ENCODE data around the gene ATP2C2. TPM values are rescaled to one million over a fixed set of nuclear protein-coding genes. Genes with fewer than 3 reads are reported as not detected.
"Not testable (repeated sequence)": the region's sequence is repeated elsewhere in the genome, so short reads cannot be mapped to it uniquely, and the experiment has no call there.

The ATP2C2 gene
- total RNA-seq, 4 donors from 2014 or later, result 12.9 to 26.9 (median 18.6) TPM

DNA sequence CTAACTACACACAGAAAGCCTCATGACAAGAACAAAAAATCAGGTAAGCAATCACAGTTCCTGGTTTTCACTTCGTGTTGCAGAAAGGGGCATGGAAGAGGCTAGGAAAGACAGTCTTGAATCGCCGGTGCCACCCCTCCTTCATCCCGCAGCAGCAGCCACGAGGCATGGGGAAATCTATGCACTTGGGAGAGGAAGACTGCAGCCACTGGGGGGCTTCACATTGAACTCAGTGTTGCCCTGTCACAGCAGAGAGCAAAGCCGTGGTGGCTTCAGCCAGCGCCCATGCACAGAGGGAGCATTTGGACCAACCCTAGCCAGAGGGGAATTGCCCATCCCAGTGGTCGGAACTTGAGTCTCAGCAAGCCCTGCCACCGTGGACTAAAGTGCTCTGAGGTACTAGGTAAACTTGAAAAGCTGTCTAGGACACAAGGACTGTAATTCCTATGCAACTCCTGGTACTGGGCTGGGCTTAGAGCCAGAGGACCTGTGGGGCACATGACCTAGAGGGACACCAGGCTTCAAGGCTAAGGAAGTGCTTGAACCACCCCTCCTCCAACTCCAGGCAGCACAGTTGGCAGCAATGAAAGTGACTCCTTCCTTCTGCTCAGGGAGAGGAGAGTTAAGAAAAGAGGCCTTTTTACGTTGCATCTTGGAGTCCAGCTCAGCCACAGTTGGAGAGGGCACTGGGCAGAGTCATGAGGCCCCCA is 35.2 kb upstream of the ATP2C2 start:
- Histone ChIP-seq H3K27me3 (no peaks in the 10 kb centered on the region), H3K27ac (no peak overlapping the region), H3K36me3 (no peaks in the 10 kb centered on the region), H3K4me1 (peaks cover 0 to 5% of the 10 kb centered on the region in 2 donors), H3K9me3 (no peaks in the 10 kb centered on the region), H3K4me3 (replicated peaks in 1 of 3) (no peak overlapping the region)
- TF ChIP-seq POLR2A (IDR thresholded peaks at IDR 0.05), result no peak
- TF ChIP-seq, protein P1, sequence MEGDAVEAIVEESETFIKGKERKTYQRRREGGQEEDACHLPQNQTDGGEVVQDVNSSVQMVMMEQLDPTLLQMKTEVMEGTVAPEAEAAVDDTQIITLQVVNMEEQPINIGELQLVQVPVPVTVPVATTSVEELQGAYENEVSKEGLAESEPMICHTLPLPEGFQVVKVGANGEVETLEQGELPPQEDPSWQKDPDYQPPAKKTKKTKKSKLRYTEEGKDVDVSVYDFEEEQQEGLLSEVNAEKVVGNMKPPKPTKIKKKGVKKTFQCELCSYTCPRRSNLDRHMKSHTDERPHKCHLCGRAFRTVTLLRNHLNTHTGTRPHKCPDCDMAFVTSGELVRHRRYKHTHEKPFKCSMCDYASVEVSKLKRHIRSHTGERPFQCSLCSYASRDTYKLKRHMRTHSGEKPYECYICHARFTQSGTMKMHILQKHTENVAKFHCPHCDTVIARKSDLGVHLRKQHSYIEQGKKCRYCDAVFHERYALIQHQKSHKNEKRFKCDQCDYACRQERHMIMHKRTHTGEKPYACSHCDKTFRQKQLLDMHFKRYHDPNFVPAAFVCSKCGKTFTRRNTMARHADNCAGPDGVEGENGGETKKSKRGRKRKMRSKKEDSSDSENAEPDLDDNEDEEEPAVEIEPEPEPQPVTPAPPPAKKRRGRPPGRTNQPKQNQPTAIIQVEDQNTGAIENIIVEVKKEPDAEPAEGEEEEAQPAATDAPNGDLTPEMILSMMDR (IDR thresholded peaks at IDR 0.05), result peak in 1 of 6 experiments; percentile 4
- 34 to 49% methylated on average over 10 of the region's 10 CpGs for WGBS, 2 donors
- intact Hi-C loops (cut with DNase I), result no loop called here
- DNase-seq, result peak; percentile 86 to 87

DNA sequence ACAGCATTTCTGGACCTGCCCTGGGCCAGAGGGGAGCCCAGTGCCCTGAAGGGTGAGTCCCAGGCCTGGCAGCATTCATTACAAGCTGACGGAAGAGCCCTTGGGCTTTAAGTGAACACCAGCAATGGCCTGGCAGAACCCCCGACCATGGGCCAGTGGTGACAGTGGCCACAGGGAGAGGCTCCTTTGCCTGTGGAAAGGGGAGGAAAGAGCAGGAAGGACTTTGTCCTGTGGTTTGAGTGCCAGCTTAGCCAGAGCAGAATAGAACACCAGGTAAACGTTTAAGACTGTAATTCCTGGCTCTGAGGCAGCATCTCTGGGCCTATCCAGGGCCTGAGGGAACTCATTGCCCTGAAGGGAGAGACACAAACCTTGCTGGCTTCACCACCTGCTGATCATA is 34.3 kb upstream of the ATP2C2 start:
- no peak for TF ChIP-seq POLR2A (IDR thresholded peaks at IDR 0.05)
- TF ChIP-seq, protein P1 (IDR thresholded peaks at IDR 0.05), result no peak
- WGBS, 2 donors, result 91 to 100% methylated on average over 3 of the region's 3 CpGs
- H3K27ac ChIP-seq, result no peak overlapping the region

DNA sequence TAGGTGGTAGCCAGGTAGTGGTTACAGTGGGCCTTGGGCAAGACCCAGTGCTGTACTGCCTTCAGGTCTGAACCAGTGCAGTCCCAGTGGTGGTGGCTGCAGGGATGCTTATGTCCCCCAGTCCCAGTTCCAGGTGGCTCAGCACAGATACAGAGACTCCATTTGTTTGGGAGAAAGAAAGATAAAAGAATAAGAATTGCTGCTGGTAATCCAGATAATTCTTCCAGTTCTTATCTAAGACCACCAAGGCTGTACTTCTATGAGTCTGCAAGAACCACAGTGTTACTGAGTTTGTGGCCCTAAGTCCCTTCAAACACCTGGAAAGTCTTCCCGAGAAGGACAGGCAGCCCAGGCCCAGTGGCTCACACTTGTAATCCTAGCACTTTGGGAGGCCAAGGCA is 33.9 kb upstream of the ATP2C2 start:
- WGBS, 2 donors, result 80 to 86% methylated on average over 1 of the region's 1 CpG
- Histone ChIP-seq H3K4me1 (peaks cover 0 to 5% of the 10 kb centered on the region in 2 donors), H3K36me3 (no peaks in the 10 kb centered on the region), H3K27ac (no peak overlapping the region), H3K9me3 (no peaks in the 10 kb centered on the region), H3K27me3 (no peaks in the 10 kb centered on the region), H3K4me3 (replicated peaks in 1 of 3) (no peak overlapping the region)
- TF ChIP-seq, protein P1 (IDR thresholded peaks at IDR 0.05), result no peak
- TF ChIP-seq POLR2A (IDR thresholded peaks at IDR 0.05), result no peak
- intact Hi-C loops (cut with DNase I), result no loop called here
- DNase-seq, result no peak

More for the DNA sequence above, 34.3 kb upstream of the ATP2C2 start:
- H3K27me3 ChIP-seq, result no peaks in the 10 kb centered on the region
- H3K4me1 ChIP-seq, result peaks cover 0 to 5% of the 10 kb centered on the region in 2 donors
- no peak overlapping the region for H3K4me3 ChIP-seq (replicated peaks in 1 of 3)
- no peak for DNase-seq
- no peaks in the 10 kb centered on the region for H3K36me3 ChIP-seq
- intact Hi-C loops (cut with DNase I), result no loop called here
- H3K9me3 ChIP-seq, result no peaks in the 10 kb centered on the region

DNA sequence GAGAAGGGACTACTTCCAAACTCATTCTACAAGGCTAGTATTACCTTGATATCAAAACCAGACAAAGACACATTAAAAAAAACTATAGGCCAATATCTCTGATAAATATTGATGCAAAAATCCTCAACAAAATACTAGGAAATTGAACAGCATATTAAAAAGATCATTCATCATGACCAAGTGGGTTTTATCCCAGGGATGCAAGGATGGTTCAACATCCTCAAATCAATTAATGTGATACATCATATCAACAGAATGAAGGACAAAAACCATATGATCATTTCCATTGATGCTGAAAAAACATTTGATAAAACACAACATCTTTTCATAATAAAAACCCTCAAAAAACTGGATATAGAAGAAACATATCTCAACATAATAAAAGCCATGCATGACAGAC is 31.1 kb upstream of the ATP2C2 start:
- H3K9me3 ChIP-seq; DNase-seq; H3K4me3 ChIP-seq (replicated peaks in 1 of 3); H3K36me3 ChIP-seq; intact Hi-C loops (cut with DNase I); H3K27me3 ChIP-seq; H3K27ac ChIP-seq; H3K4me1 ChIP-seq: not testable (repeated sequence)

DNA sequence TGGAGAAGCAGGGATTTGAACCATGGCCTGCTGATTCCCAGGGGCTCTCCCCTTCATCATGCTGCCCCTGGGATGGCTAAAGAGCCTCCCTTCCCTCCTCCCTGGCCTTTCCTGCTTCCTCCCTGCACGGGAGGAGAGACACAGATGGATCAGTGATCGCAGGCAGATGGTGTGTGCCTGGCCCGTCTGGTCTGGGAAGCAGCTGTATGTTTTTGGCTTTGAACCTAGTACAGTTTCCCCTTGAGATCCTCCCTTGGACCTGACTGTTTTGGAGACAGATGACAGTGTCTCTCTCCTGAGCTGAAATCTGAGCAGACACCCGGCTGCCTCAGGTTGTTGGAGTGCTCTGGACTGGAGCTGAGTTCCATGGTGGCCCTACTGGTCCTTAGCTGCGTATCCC is 29.0 kb upstream of the ATP2C2 start:
- Histone ChIP-seq H3K9me3 (no peaks in the 10 kb centered on the region), H3K4me1 (no peaks in the 10 kb centered on the region), H3K4me3 (replicated peaks in 1 of 3) (no peak overlapping the region), H3K27ac (no peak overlapping the region), H3K27me3 (no peaks in the 10 kb centered on the region), H3K36me3 (no peaks in the 10 kb centered on the region)
- no peak for DNase-seq
- TF ChIP-seq POLR2A (IDR thresholded peaks at IDR 0.05), result no peak
- TF ChIP-seq, protein P1 (IDR thresholded peaks at IDR 0.05), result no peak
- intact Hi-C loops (cut with DNase I), result no loop called here
- 61 to 67% methylated on average over 2 to 5 of the region's 5 CpGs for WGBS, 2 donors
